ENCODE results near the gene LARP7.

DNA sequence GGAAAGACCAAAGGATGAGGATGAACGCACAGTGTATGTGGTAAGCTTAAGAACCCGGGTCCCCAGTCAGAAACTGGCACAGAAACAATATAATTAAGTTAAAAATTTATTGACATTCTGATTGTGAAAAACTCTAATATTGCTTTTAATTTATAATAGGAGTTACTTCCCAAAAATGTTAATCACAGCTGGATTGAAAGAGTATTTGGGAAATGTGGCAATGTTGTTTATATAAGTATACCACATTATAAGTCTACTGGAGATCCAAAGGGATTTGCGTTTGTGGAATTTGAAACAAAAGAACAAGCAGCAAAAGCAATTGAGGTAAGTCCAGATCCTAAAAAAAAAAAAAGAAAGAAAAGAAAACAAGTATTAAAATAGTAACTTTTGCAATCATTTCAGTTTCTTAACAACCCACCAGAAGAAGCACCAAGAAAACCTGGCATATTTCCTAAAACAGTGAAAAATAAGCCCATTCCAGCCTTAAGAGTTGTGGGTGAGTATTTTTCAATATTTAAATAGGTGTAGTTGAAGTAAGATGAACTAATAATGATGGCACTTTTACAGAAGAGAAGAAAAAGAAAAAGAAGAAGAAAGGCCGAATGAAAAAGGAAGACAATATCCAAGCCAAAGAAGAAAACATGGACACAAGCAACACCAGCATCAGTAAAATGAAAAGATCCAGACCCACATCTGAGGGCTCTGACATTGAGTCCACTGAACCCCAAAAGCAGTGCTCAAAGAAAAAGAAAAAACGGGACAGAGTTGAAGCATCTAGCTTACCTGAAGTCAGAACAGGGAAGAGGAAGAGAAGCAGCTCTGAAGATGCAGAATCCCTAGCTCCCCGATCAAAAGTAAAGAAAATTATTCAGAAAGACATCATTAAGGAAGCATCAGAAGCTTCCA, 9.9 kb downstream of the LARP7 start:
- TF ChIP-seq, protein P1, sequence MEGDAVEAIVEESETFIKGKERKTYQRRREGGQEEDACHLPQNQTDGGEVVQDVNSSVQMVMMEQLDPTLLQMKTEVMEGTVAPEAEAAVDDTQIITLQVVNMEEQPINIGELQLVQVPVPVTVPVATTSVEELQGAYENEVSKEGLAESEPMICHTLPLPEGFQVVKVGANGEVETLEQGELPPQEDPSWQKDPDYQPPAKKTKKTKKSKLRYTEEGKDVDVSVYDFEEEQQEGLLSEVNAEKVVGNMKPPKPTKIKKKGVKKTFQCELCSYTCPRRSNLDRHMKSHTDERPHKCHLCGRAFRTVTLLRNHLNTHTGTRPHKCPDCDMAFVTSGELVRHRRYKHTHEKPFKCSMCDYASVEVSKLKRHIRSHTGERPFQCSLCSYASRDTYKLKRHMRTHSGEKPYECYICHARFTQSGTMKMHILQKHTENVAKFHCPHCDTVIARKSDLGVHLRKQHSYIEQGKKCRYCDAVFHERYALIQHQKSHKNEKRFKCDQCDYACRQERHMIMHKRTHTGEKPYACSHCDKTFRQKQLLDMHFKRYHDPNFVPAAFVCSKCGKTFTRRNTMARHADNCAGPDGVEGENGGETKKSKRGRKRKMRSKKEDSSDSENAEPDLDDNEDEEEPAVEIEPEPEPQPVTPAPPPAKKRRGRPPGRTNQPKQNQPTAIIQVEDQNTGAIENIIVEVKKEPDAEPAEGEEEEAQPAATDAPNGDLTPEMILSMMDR (IDR thresholded peaks at IDR 0.05): no peak
- no peak for TF ChIP-seq POLR2A (IDR thresholded peaks at IDR 0.05)

Data from adrenal gland (tissue), 5 donors.